GM23338 (cell line): ENCODE measurements around the gene CD3G. TPM values are rescaled to one million over a fixed set of nuclear protein-coding genes. Genes with fewer than 3 reads are reported as not detected.

Experiments used
- ATAC-seq: fragments of 200-7000 bp; cut with Tn5 transposase; 3 replicates; pipeline ENCODE4 v1.9.1; 2020
- DNase-seq: peaks from one replicate; pipeline ENCODE4 v3.0.0-alpha.2; 2015; ENCODE audit warnings: low spot score
- H2AFZ ChIP-seq: fragments of 200-600 bp; sonication (generic); 2 replicates; pipeline ENCODE4 v1.8.0; 2016; ENCODE audit warnings: antibody characterized with exemption, mild to moderate bottlenecking, moderate library complexity
- H3F3A ChIP-seq: fragments of 200-600 bp; sonication (generic); replicated peaks from 2 replicates; pipeline ENCODE4 v1.8.0; 2017; ENCODE audit warnings: antibody characterized with exemption, mixed run types, low read depth
- H3K27ac ChIP-seq: fragments of 200-600 bp; sonication (generic); 2 replicates; pipeline ENCODE4 v1.6.1; 2016; ENCODE audit warnings: low read depth
- H3K27me3 ChIP-seq: fragments of 200-600 bp; sonication (generic); 2 replicates; pipeline ENCODE4 v1.8.0; 2016; ENCODE audit warnings: mild to moderate bottlenecking, mixed run types, moderate library complexity; ENCODE audit not compliant: insufficient read depth
- H3K36me3 ChIP-seq: fragments of 200-600 bp; sonication (generic); 2 replicates; pipeline ENCODE4 v1.8.0; 2016; ENCODE audit warnings: mild to moderate bottlenecking; ENCODE audit not compliant: insufficient read depth
- H3K4me1 ChIP-seq: fragments of 200-600 bp; sonication (generic); 2 replicates; pipeline ENCODE4 v1.8.0; 2016; ENCODE audit warnings: mild to moderate bottlenecking, moderate library complexity; ENCODE audit not compliant: insufficient read depth
- H3K4me2 ChIP-seq: fragments of 200-600 bp; sonication (generic); 2 replicates; pipeline ENCODE4 v1.7.1; 2017; ENCODE audit warnings: mixed run types
- H3K4me3 ChIP-seq: fragments of 200-600 bp; sonication (generic); 2 replicates; pipeline ENCODE4 v1.6.1; 2016; ENCODE audit warnings: mixed run types
- H3K79me2 ChIP-seq: fragments of 200-600 bp; sonication (generic); replicated peaks from 2 replicates; pipeline ENCODE4 v1.8.0; 2017; ENCODE audit warnings: mild to moderate bottlenecking; ENCODE audit not compliant: insufficient read depth
- H3K9me2 ChIP-seq: fragments of 200-600 bp; sonication (generic); 2 replicates; pipeline ENCODE4 v1.8.0; 2017; ENCODE audit not compliant: insufficient read depth
- H4K20me1 ChIP-seq: fragments of 200-600 bp; sonication (generic); replicated peaks from 2 replicates; pipeline ENCODE4 v1.8.0; 2017; ENCODE audit warnings: mild to moderate bottlenecking; ENCODE audit not compliant: insufficient read depth
- H3K27ac Mint-ChIP-seq: 2 replicates; pipeline ENCODE4 v1.8.0; 2020; ENCODE audit warnings: inconsistent platforms, mild to moderate bottlenecking, moderate library complexity, mixed read lengths
- H3K27me3 Mint-ChIP-seq: 3 replicates; pipeline ENCODE4 v1.8.0; 2022; ENCODE audit warnings: low read depth, mild to moderate bottlenecking, moderate library complexity, mixed read lengths, inconsistent platforms; ENCODE audit not compliant: insufficient read depth, poor library complexity
- H3K36me3 Mint-ChIP-seq: 3 replicates; pipeline ENCODE4 v1.8.0; 2021; ENCODE audit warnings: low read depth, mild to moderate bottlenecking, inconsistent platforms, moderate library complexity, mixed read lengths
- H3K4me1 Mint-ChIP-seq: 3 replicates; pipeline ENCODE4 v1.8.0; 2020; ENCODE audit warnings: mild to moderate bottlenecking, inconsistent platforms, mixed read lengths
- H3K4me3 Mint-ChIP-seq: 3 replicates; pipeline ENCODE4 v1.8.0; 2021; ENCODE audit warnings: moderate library complexity, mild to moderate bottlenecking, inconsistent platforms, mixed read lengths
- H3K9me3 Mint-ChIP-seq: 3 replicates; pipeline ENCODE4 v1.8.0; 2020; ENCODE audit warnings: moderate library complexity, mild to moderate bottlenecking, inconsistent platforms, mixed read lengths
- CREB1 ChIP-seq: fragments of 250-450 bp; sonication (Bioruptor Pico); IDR thresholded peaks from 2 replicates; pipeline ENCODE4 v1.5.0; 2020; ENCODE audit warnings: low read depth, mild to moderate bottlenecking, moderate library complexity
- EZH2 ChIP-seq: fragments of 200-600 bp; sonication (generic); IDR thresholded peaks from one replicate; pipeline ENCODE4 v1.8.0; 2017; ENCODE audit warnings: antibody characterized with exemption, mild to moderate bottlenecking, low read depth; ENCODE audit not compliant: unreplicated experiment
- EZH2phosphoT487 ChIP-seq: fragments of 200-600 bp; sonication (generic); IDR thresholded peaks from one replicate; pipeline ENCODE4 v1.8.1; 2018; ENCODE audit warnings: antibody characterized with exemption; ENCODE audit not compliant: unreplicated experiment
- JUNB ChIP-seq: IDR thresholded peaks from one replicate; pipeline ENCODE4 v1.6.1; 2016; ENCODE audit warnings: antibody characterized with exemption; ENCODE audit not compliant: unreplicated experiment
- NANOG ChIP-seq: IDR thresholded peaks from 2 replicates; pipeline ENCODE4 v1.6.1; 2016; ENCODE audit warnings: antibody characterized with exemption, borderline replicate concordance
- POLR2AphosphoS5 ChIP-seq: IDR thresholded peaks from 2 replicates; pipeline ENCODE4 v1.6.1; 2016; ENCODE audit warnings: antibody characterized with exemption, low read depth
- STAT1 ChIP-seq: IDR thresholded peaks from one replicate; pipeline ENCODE4 v1.6.1; 2016; ENCODE audit warnings: antibody characterized with exemption; ENCODE audit not compliant: unreplicated experiment
- ZNF114 ChIP-seq: fragments of 250-450 bp; sonication (Bioruptor Pico); IDR thresholded peaks from 2 replicates; pipeline ENCODE4 v1.5.0; 2020; ENCODE audit warnings: mild to moderate bottlenecking, moderate library complexity
- ZNF331 ChIP-seq: fragments of 250-450 bp; sonication (Bioruptor Pico); IDR thresholded peaks from 2 replicates; pipeline ENCODE4 v1.5.0; 2020; ENCODE audit warnings: low read depth, mild to moderate bottlenecking, moderate library complexity
- polyA plus RNA-seq: library from polyadenylated mRNA; unstranded; fragments of >200 nt; fragmentation: Nextera tagmentation; extraction: Ambion mirVana; gene quantifications from 2 replicates; pipeline ENCODE4 v1.2.1, GENCODE V29; 2016
- total RNA-seq: library from RNA; depleted of rRNA; stranded (reverse); fragments of >200 nt; shearing (Covaris generic); gene quantifications from 2 replicates; pipeline ENCODE4 v1.2.3, GENCODE V29; 2014
- TF ChIP-seq, protein P1 (sequence below): IDR thresholded peaks from one replicate; pipeline ENCODE4 v1.6.1; 2018; ENCODE audit warnings: antibody characterized with exemption; ENCODE audit not compliant: unreplicated experiment
- TF ChIP-seq, protein P2 (sequence below): IDR thresholded peaks from 2 replicates; pipeline ENCODE4 v1.6.1; 2016; ENCODE audit warnings: antibody characterized with exemption
- TF ChIP-seq, protein P3 (sequence below), 2 experiments: fragments of 200-600 bp in 1 of 2; sonication (generic) in 1 of 2; conservative IDR thresholded peaks; 2 replicates each; pipeline versions ENCODE4 v1.5.1 to v1.6.1; 2016 to 2017; ENCODE audit warnings: antibody characterized with exemption in 2 of 2, low read depth in 2 of 2, mild to moderate bottlenecking in 2 of 2, moderate library complexity in 1 of 2
- TF ChIP-seq, protein P4 (sequence below): fragments of 250-450 bp; sonication (Bioruptor Pico); IDR thresholded peaks from 2 replicates; pipeline ENCODE4 v1.5.0; 2020; ENCODE audit warnings: mild to moderate bottlenecking, moderate library complexity

The CD3G gene
- total and polyA plus RNA-seq, 2 experiments from 2014 or later, result not detected

DNA sequence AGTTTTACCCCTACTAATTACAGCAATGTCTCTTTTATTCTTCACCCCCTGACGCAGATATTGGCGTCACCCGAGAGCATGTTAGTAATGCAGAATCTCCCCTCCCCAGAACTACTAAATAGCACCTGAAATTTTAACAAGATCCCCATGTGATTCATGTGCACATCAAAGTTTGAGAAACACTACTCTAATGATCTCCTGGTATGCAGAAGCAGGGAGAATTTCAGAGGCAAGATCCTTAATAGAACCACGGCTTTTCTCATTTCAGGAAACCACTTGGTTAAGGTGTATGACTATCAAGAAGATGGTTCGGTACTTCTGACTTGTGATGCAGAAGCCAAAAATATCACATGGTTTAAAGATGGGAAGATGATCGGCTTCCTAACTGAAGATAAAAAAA is 5.3 kb downstream of the CD3G start:
- H3F3A ChIP-seq, result no peaks in the 10 kb centered on the region
- no peak overlapping the region for H2AFZ ChIP-seq
- no peaks in the 10 kb centered on the region for H3K9me2 ChIP-seq
- Mint-ChIP-seq H3K27me3 (peaks cover 5% of the 10 kb centered on the region), H3K4me1 (peaks cover 6% of the 10 kb centered on the region; the same call in 2 of the 3 replicates), H3K4me3 (no peak overlapping the region), H3K36me3 (no peaks in the 10 kb centered on the region), H3K9me3 (no peaks in the 10 kb centered on the region; the same call in 2 of the 3 replicates), H3K27ac (no peak overlapping the region)
- H3K36me3 ChIP-seq, result no peaks in the 10 kb centered on the region
- H3K4me3 ChIP-seq, result no peak overlapping the region
- H3K27me3 ChIP-seq, result 0 out of 2 replicates have a peak, but pooled peaks cover 8% of the 10 kb centered on the region
- TF ChIP-seq, protein P1, sequence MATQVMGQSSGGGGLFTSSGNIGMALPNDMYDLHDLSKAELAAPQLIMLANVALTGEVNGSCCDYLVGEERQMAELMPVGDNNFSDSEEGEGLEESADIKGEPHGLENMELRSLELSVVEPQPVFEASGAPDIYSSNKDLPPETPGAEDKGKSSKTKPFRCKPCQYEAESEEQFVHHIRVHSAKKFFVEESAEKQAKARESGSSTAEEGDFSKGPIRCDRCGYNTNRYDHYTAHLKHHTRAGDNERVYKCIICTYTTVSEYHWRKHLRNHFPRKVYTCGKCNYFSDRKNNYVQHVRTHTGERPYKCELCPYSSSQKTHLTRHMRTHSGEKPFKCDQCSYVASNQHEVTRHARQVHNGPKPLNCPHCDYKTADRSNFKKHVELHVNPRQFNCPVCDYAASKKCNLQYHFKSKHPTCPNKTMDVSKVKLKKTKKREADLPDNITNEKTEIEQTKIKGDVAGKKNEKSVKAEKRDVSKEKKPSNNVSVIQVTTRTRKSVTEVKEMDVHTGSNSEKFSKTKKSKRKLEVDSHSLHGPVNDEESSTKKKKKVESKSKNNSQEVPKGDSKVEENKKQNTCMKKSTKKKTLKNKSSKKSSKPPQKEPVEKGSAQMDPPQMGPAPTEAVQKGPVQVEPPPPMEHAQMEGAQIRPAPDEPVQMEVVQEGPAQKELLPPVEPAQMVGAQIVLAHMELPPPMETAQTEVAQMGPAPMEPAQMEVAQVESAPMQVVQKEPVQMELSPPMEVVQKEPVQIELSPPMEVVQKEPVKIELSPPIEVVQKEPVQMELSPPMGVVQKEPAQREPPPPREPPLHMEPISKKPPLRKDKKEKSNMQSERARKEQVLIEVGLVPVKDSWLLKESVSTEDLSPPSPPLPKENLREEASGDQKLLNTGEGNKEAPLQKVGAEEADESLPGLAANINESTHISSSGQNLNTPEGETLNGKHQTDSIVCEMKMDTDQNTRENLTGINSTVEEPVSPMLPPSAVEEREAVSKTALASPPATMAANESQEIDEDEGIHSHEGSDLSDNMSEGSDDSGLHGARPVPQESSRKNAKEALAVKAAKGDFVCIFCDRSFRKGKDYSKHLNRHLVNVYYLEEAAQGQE, result no peak
- TF ChIP-seq EZH2phosphoT487 (no peak), ZNF331 (CRISPR knock-in tag) (no peak), ZNF114 (CRISPR knock-in tag) (no peak), JUNB (no peak), STAT1 (no peak), CREB1 (no peak), POLR2AphosphoS5 (no peak), EZH2 (no peak), NANOG (no peak)
- TF ChIP-seq, protein P2, sequence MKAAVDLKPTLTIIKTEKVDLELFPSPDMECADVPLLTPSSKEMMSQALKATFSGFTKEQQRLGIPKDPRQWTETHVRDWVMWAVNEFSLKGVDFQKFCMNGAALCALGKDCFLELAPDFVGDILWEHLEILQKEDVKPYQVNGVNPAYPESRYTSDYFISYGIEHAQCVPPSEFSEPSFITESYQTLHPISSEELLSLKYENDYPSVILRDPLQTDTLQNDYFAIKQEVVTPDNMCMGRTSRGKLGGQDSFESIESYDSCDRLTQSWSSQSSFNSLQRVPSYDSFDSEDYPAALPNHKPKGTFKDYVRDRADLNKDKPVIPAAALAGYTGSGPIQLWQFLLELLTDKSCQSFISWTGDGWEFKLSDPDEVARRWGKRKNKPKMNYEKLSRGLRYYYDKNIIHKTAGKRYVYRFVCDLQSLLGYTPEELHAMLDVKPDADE, result no peak
- TF ChIP-seq, protein P3, sequence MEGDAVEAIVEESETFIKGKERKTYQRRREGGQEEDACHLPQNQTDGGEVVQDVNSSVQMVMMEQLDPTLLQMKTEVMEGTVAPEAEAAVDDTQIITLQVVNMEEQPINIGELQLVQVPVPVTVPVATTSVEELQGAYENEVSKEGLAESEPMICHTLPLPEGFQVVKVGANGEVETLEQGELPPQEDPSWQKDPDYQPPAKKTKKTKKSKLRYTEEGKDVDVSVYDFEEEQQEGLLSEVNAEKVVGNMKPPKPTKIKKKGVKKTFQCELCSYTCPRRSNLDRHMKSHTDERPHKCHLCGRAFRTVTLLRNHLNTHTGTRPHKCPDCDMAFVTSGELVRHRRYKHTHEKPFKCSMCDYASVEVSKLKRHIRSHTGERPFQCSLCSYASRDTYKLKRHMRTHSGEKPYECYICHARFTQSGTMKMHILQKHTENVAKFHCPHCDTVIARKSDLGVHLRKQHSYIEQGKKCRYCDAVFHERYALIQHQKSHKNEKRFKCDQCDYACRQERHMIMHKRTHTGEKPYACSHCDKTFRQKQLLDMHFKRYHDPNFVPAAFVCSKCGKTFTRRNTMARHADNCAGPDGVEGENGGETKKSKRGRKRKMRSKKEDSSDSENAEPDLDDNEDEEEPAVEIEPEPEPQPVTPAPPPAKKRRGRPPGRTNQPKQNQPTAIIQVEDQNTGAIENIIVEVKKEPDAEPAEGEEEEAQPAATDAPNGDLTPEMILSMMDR (conservative IDR thresholded peaks at IDR 0.05; ENCODE audit: low read depth in 2 of 2), result no peak
- TF ChIP-seq, protein P4, sequence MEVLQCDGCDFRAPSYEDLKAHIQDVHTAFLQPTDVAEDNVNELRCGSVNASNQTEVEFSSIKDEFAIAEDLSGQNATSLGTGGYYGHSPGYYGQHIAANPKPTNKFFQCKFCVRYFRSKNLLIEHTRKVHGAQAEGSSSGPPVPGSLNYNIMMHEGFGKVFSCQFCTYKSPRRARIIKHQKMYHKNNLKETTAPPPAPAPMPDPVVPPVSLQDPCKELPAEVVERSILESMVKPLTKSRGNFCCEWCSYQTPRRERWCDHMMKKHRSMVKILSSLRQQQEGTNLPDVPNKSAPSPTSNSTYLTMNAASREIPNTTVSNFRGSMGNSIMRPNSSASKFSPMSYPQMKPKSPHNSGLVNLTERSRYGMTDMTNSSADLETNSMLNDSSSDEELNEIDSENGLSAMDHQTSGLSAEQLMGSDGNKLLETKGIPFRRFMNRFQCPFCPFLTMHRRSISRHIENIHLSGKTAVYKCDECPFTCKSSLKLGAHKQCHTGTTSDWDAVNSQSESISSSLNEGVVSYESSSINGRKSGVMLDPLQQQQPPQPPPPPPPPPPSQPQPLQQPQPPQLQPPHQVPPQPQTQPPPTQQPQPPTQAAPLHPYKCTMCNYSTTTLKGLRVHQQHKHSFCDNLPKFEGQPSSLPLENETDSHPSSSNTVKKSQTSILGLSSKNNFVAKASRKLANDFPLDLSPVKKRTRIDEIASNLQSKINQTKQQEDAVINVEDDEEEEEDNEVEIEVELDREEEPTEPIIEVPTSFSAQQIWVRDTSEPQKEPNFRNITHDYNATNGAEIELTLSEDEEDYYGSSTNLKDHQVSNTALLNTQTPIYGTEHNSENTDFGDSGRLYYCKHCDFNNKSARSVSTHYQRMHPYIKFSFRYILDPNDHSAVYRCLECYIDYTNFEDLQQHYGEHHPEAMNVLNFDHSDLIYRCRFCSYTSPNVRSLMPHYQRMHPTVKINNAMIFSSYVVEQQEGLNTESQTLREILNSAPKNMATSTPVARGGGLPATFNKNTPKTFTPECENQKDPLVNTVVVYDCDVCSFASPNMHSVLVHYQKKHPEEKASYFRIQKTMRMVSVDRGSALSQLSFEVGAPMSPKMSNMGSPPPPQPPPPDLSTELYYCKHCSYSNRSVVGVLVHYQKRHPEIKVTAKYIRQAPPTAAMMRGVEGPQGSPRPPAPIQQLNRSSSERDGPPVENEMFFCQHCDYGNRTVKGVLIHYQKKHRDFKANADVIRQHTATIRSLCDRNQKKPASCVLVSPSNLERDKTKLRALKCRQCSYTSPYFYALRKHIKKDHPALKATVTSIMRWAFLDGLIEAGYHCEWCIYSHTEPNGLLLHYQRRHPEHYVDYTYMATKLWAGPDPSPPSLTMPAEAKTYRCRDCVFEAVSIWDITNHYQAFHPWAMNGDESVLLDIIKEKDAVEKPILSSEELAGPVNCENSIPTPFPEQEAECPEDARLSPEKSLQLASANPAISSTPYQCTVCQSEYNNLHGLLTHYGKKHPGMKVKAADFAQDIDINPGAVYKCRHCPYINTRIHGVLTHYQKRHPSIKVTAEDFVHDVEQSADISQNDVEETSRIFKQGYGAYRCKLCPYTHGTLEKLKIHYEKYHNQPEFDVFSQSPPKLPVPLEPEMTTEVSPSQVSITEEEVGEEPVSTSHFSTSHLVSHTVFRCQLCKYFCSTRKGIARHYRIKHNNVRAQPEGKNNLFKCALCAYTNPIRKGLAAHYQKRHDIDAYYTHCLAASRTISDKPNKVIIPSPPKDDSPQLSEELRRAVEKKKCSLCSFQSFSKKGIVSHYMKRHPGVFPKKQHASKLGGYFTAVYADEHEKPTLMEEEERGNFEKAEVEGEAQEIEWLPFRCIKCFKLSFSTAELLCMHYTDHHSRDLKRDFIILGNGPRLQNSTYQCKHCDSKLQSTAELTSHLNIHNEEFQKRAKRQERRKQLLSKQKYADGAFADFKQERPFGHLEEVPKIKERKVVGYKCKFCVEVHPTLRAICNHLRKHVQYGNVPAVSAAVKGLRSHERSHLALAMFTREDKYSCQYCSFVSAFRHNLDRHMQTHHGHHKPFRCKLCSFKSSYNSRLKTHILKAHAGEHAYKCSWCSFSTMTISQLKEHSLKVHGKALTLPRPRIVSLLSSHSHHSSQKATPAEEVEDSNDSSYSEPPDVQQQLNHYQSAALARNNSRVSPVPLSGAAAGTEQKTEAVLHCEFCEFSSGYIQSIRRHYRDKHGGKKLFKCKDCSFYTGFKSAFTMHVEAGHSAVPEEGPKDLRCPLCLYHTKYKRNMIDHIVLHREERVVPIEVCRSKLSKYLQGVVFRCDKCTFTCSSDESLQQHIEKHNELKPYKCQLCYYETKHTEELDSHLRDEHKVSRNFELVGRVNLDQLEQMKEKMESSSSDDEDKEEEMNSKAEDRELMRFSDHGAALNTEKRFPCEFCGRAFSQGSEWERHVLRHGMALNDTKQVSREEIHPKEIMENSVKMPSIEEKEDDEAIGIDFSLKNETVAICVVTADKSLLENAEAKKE (CRISPR knock-in tag), result no peak
- no peaks in the 10 kb centered on the region for H4K20me1 ChIP-seq
- H3K4me1 ChIP-seq, result no peaks in the 10 kb centered on the region
- ATAC-seq (no peak), DNase-seq (no peak)
- H3K79me2 ChIP-seq, result no peaks in the 10 kb centered on the region
- H3K4me2 ChIP-seq, result no peak overlapping the region
- H3K27ac ChIP-seq, result no peak overlapping the region
